BJ (cell line): ENCODE results near the gene KRT79. TPM values are rescaled to one million over a fixed set of nuclear protein-coding genes. Genes with fewer than 3 reads are reported as not detected.

Source experiments
- CTCF ChIA-PET: fragments of 350-600 bp; formaldehyde crosslinking; extraction: SDS; loops from one replicate; lab custom pipeline; 2021; ENCODE audit warnings: antibody characterized with exemption, inconsistent platforms; lab: Yijun Ruan, JAX
- POLR2A ChIA-PET: fragments of 300-600 bp; sonication (Branson Sonifier 250); formaldehyde crosslinking; extraction: SDS; loops from one replicate; lab custom pipeline; 2021; ENCODE audit warnings: antibody characterized with exemption; lab: Charles Lee
- DNase-seq: peaks from one replicate; pipeline ENCODE4 v3.0.0-alpha.2; 2011; ENCODE audit warnings: low read depth
- H3K27me3 ChIP-seq: 2 replicates; pipeline ENCODE4 v1.6.0; 2011; ENCODE audit warnings: low read length; ENCODE audit not compliant: control insufficient read depth, insufficient read depth
- H3K36me3 ChIP-seq: 2 replicates; pipeline ENCODE4 v1.5.1; 2011; ENCODE audit warnings: low read length; ENCODE audit not compliant: control insufficient read depth, insufficient read depth
- H3K4me3 ChIP-seq: 2 replicates; pipeline ENCODE4 v1.5.1; 2011; ENCODE audit warnings: low read depth, mild to moderate bottlenecking, control low read depth, low read length
- CTCF ChIP-seq: IDR thresholded peaks from 2 replicates; pipeline ENCODE4 v1.5.1; 2011; ENCODE audit warnings: low read depth, mild to moderate bottlenecking, control low read depth, inconsistent platforms, low read length, moderate library complexity; ENCODE audit not compliant: insufficient read depth
- polyA plus RNA-seq: library from polyadenylated mRNA; depleted of rRNA; stranded (reverse); fragments of >200 nt; gene quantifications from 2 replicates; pipeline ENCODE4 v1.2.3, GENCODE V29; 2011

The KRT79 gene
- polyA plus RNA-seq, 1 experiment = not detected

GRCh38 chr12:52876372-52876771, 42.3 kb upstream of the KRT79 start:
- no peak for TF ChIP-seq CTCF
- no peak overlapping the region for H3K4me3 ChIP-seq
- no peak for DNase-seq
- H3K36me3 ChIP-seq = no peaks in the 10 kb centered on the region
- ChIA-PET CTCF (interaction anchor here (0.6 to 14.6 kb wide), 10 partner anchors 9 to 733 kb away, joined by 3 to 722 read pairs (median 13); partner anchors contain the start of gene KRT74), POLR2A (no interaction called here)
- no peaks in the 10 kb centered on the region for H3K27me3 ChIP-seq

DNA sequence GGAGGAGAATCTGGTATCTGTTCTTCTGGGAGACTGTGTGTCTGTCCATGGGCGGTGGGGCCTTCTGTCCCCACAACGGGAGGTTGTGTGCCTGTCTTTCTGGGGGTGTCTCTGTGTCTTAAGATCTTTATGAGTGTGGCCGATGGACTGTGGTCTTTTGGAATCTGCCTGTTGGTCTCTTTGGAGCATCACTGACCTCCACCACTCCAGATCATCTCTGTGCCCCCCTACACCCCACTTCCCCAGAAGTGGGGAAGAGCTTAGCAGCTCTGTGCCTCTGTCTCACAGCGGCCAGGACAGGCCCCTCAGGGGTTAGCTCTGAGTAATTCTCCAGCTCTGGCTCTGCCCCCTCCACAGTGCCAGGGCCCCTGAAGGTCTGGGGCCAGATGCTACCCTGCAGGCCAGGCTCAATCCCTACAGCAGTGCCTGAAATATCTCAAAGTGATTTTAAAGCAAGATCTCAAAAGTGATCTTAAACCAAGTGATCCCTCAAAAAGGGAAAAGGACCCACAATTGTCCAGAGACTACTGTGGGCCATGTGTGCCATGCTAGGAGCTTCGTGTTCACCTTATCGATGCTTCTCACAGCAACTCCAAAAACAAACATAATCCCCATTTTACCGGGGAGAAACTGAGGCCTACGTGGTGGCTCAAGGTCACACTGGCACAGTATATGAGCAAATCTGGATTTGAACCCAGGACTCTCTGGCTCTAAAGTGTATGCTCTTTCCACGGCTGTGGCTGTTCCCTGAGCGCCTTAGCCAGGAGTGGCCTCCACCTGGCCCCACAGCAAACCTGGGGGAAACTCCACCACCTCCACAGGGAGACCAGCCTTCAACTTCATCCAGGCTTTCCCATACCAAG, 40.7 kb upstream of the KRT79 start:
- H3K4me3 ChIP-seq = 0 out of 2 replicates have a peak overlapping the region, but pooled peaks have one; percentile 14
- DNase-seq = no peak
- ChIA-PET CTCF (interaction anchor here (0.7 to 13.0 kb wide), 15 partner anchors 10 to 731 kb away, joined by 3 to 283 read pairs (median 5); partner anchors contain the start of gene KRT74), POLR2A (no interaction called here)
- H3K36me3 ChIP-seq = no peaks in the 10 kb centered on the region
- H3K27me3 ChIP-seq = no peaks in the 10 kb centered on the region
- TF ChIP-seq CTCF = no peak

GRCh38 chr12:52873832-52874572, 39.9 kb upstream of the KRT79 start:
- peak; percentile 66 for DNase-seq
- H3K27me3 ChIP-seq = no peaks in the 10 kb centered on the region
- H3K4me3 ChIP-seq = peak overlapping the region; percentile 42
- ChIA-PET POLR2A (no interaction called here), CTCF (interaction anchor here (0.7 to 13.0 kb wide), 16 partner anchors 8 to 718 kb away, joined by 3 to 283 read pairs (median 4); partner anchors contain the start of gene KRT74)
- no peaks in the 10 kb centered on the region for H3K36me3 ChIP-seq
- TF ChIP-seq CTCF = no peak

DNA sequence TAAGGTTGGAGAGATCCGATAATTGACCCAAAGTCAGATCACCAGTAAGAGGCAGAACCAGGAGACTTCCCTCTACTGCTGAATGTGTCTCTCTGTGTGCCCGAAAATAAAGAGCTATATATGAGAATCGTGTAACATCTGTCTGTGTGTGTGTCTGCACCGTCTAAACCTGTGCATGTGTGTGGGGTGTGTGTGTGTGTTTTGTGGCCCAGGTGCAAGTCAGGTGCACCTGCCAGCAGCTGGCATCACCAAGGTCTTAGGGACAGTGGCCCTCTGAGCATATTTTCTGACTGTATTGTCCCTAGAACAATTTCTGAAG, 39.4 kb upstream of the KRT79 start:
- CTCF ChIA-PET = interaction anchor here (0.9 to 13.0 kb wide), 12 partner anchors 8 to 718 kb away, joined by 3 to 283 read pairs (median 5); partner anchors contain the start of gene KRT74
- TF ChIP-seq CTCF = no peak
- no peak for DNase-seq
- POLR2A ChIA-PET = no interaction called here
- Histone ChIP-seq H3K27me3 (no peaks in the 10 kb centered on the region), H3K4me3 (no peak overlapping the region), H3K36me3 (no peaks in the 10 kb centered on the region)
